GM12878 (cell line): ENCODE results near the gene MMD2. TPM values are rescaled to one million over a fixed set of nuclear protein-coding genes. Genes with fewer than 3 reads are reported as not detected.

ENCODE experiments used
- ATAC-seq: fragments of 200-7000 bp; cut with Tn5 transposase; 3 replicates; pipeline ENCODE4 v1.9.1; 2020; ENCODE audit warnings: mild to moderate bottlenecking, moderate library complexity
- BruUV-seq: library from RNA; stranded (reverse); fragments of 400-500 nt; replicated peaks from 2 replicates; lab custom pipeline; 2021; lab: Mats Ljungman, UMichigan
- CTCF ChIA-PET: fragments of 300-600 bp; sonication (Branson Sonifier 250); formaldehyde crosslinking; extraction: SDS; loops from one replicate; lab custom pipeline; 2021; ENCODE audit warnings: inconsistent platforms; lab: Yijun Ruan, JAX
- POLR2A ChIA-PET: fragments of 350-600 bp; formaldehyde crosslinking; extraction: SDS; loops from one replicate; lab custom pipeline; 2021; ENCODE audit warnings: inconsistent platforms; lab: Charles Lee
- RAD21 ChIA-PET: fragments of 300-600 bp; sonication (Branson Sonifier 250); formaldehyde crosslinking; loops from one replicate; lab custom pipeline; 2023; ENCODE audit warnings: antibody characterized with exemption; ENCODE audit not compliant: unreplicated experiment; lab: Charles Lee
- SMC1A ChIA-PET: fragments of 300-600 bp; sonication (Branson Sonifier 250); formaldehyde crosslinking; loops from one replicate; lab custom pipeline; 2023; ENCODE audit not compliant: unreplicated experiment, uncharacterized antibody; lab: Charles Lee
- DNase-seq: peaks from one replicate; pipeline ENCODE4 v3.0.0-alpha.2; 2011; ENCODE audit warnings: low read depth, low spot score
- FAIRE-seq: peaks from 3 replicates; lab custom pipeline; 2011; peaks lifted over from hg19 to GRCh38; lab: Jason Lieb, UNC
- H2AFZ ChIP-seq: 2 replicates; pipeline ENCODE4 v1.6.0; 2011; ENCODE audit warnings: low read depth, low read length, control low read depth; ENCODE audit not compliant: control insufficient read depth
- H3K27ac ChIP-seq: 2 replicates; pipeline ENCODE4 v1.5.1; 2011; ENCODE audit warnings: control low read depth; ENCODE audit not compliant: control insufficient read depth, insufficient read depth
- H3K27me3 ChIP-seq, 2 experiments: replicated peaks in 1 of 2; 2 replicates each; pipeline versions ENCODE4 v1.6.0 to v1.6.1; 2011; ENCODE audit warnings: low read length in 1 of 2; ENCODE audit not compliant: control insufficient read depth in 2 of 2, insufficient read depth in 2 of 2
- H3K36me3 ChIP-seq, 2 experiments: 2 replicates each; pipeline ENCODE4 v1.5.1; 2011; ENCODE audit warnings: low read length in 1 of 2; ENCODE audit not compliant: control insufficient read depth in 2 of 2, insufficient read depth in 2 of 2
- H3K4me1 ChIP-seq: 2 replicates; pipeline ENCODE4 v1.6.1; 2011; ENCODE audit warnings: mild to moderate bottlenecking, low read length, moderate library complexity, mixed read lengths; ENCODE audit not compliant: control insufficient read depth, insufficient read depth
- H3K4me2 ChIP-seq: 2 replicates; pipeline ENCODE4 v1.6.0; 2011; ENCODE audit warnings: control low read depth; ENCODE audit not compliant: control insufficient read depth, insufficient read depth
- H3K4me3 ChIP-seq: fragments of 200-600 bp; sonication (generic); 2 replicates; pipeline ENCODE4 v1.5.1; 2016
- H3K79me2 ChIP-seq: 2 replicates; pipeline ENCODE4 v1.6.0; 2011; ENCODE audit warnings: low read length; ENCODE audit not compliant: control insufficient read depth, insufficient read depth
- H3K9ac ChIP-seq: 2 replicates; pipeline ENCODE4 v1.8.0; 2011; ENCODE audit warnings: low read length, control low read depth, mixed read lengths; ENCODE audit not compliant: control insufficient read depth, insufficient read depth
- H3K9me3 ChIP-seq: replicated peaks from 3 replicates; pipeline ENCODE4 v1.5.1; 2011; ENCODE audit warnings: mild to moderate bottlenecking, low read length; ENCODE audit not compliant: control insufficient read depth, insufficient read depth
- H4K20me1 ChIP-seq: 2 replicates; pipeline ENCODE4 v1.6.0; 2011; ENCODE audit not compliant: control insufficient read depth, insufficient read depth
- ATF3 ChIP-seq: IDR thresholded peaks from 2 replicates; pipeline ENCODE4 v1.6.1; 2011; ENCODE audit warnings: low read depth, mild to moderate bottlenecking, low read length, moderate library complexity, borderline replicate concordance; ENCODE audit errors: extremely low read depth
- BMI1 ChIP-seq: fragments of 450-650 bp; IDR thresholded peaks from 2 replicates; pipeline ENCODE4 v1.6.1; 2016; ENCODE audit warnings: mild to moderate bottlenecking, moderate library complexity, borderline replicate concordance
- CEBPZ ChIP-seq: fragments of 150-350 bp; IDR thresholded peaks from 2 replicates; pipeline ENCODE4 v1.6.1; 2016; ENCODE audit warnings: low read depth, low read length
- EED ChIP-seq: sonication (generic); IDR thresholded peaks from 2 replicates; pipeline ENCODE4 v1.6.1; 2016; ENCODE audit warnings: antibody characterized with exemption, low read depth
- FOXK2 ChIP-seq: fragments of 450-650 bp; IDR thresholded peaks from 2 replicates; pipeline ENCODE4 v1.6.1; 2017; ENCODE audit warnings: mild to moderate bottlenecking, moderate library complexity
- GABPA ChIP-seq: IDR thresholded peaks from 2 replicates; pipeline ENCODE4 v1.6.1; 2014; ENCODE audit warnings: antibody characterized with exemption, low read depth, mild to moderate bottlenecking, inconsistent platforms
- HDGF ChIP-seq: fragments of 450-650 bp; IDR thresholded peaks from 2 replicates; pipeline ENCODE4 v1.6.1; 2016; ENCODE audit warnings: antibody characterized with exemption
- NFYA ChIP-seq: IDR thresholded peaks from 2 replicates; pipeline ENCODE4 v1.6.1; 2011; ENCODE audit warnings: low read depth, mild to moderate bottlenecking, low read length, improper control_type of control experiment, borderline replicate concordance
- NFYB ChIP-seq: IDR thresholded peaks from 2 replicates; pipeline ENCODE4 v1.6.1; 2011; ENCODE audit warnings: low read depth, mild to moderate bottlenecking, low read length, improper control_type of control experiment, moderate library complexity; ENCODE audit not compliant: insufficient read depth
- NKRF ChIP-seq: fragments of 450-650 bp; conservative IDR thresholded peaks from 2 replicates; pipeline ENCODE4 v1.6.1; 2017; ENCODE audit warnings: mild to moderate bottlenecking, moderate library complexity
- PML ChIP-seq: IDR thresholded peaks from 2 replicates; pipeline ENCODE4 v1.6.1; 2012; ENCODE audit warnings: low read length, inconsistent platforms
- SIN3A ChIP-seq: IDR thresholded peaks from 2 replicates; pipeline ENCODE4 v1.6.1; 2012; ENCODE audit warnings: low read depth, low read length, improper control_type of control experiment
- ZNF274 ChIP-seq: IDR thresholded peaks from one replicate; pipeline ENCODE4 v1.8.0; 2011; ENCODE audit not compliant: insufficient read length, insufficient read depth
- ZNF622 ChIP-seq: fragments of 450-650 bp; IDR thresholded peaks from 2 replicates; pipeline ENCODE4 v1.6.1; 2017; ENCODE audit warnings: mild to moderate bottlenecking, inconsistent platforms
- WGBS: methylation state at CpG from one replicate; pipeline ENCODE4 v1.1.6; 2016; ENCODE audit warnings: low lambda C conversion rate; ENCODE audit not compliant: insufficient replicate concordance, insufficient coverage; ENCODE audit errors: missing lambda C conversion rate; 5-methylcytosine and 5-hydroxymethylcytosine counted together
- in situ Hi-C: fragments of 300-500 bp; cut with MboI; formaldehyde crosslinking; loops from 9 replicates; pipeline ENCODE4 v1.14.3; 2018; ENCODE audit warnings: mixed read lengths
- intact Hi-C: fragments of 100-400 bp; cut with micrococcal nuclease; formaldehyde crosslinking; loops from one replicate; pipeline ENCODE4 v1.14.2; 2022; ENCODE audit not compliant: unreplicated experiment
- polyA plus RNA-seq, 11 experiments: library from polyadenylated mRNA; depleted of rRNA in 4 of 11; unstranded in 6 of 11; stranded (reverse) in 5 of 11; fragments of >200 nt; fragmentation: Nextera tagmentation in 4 of 11; fragmentation: Illumina TruSeq in 1 of 11; extraction: Ambion mirVana in 4 of 11; extraction: Trizol in 1 of 11; gene quantifications; 1 replicate in 1 of 11; 2 replicates in 10 of 11; pipeline versions ENCODE4 v1.2.1 to v1.2.3, GENCODE V29; 2011 to 2016; ENCODE audit warnings: inconsistent platforms in 2 of 11, missing spikeins in 2 of 11, low read depth in 1 of 11
- total RNA-seq, 4 experiments: library from RNA; depleted of rRNA in 3 of 4; stranded (reverse); fragments of >200 nt in 3 of 4; fragmentation: Illumina TruSeq in 1 of 4; extraction: Trizol in 1 of 4; gene quantifications; 2 replicates each; pipeline versions ENCODE4 v1.2.1 to v1.2.3, GENCODE V29; 2013 to 2021
- TF ChIP-seq, protein P1 (sequence below): fragments of 450-650 bp; IDR thresholded peaks from 2 replicates; pipeline ENCODE4 v1.6.1; 2016; ENCODE audit warnings: mild to moderate bottlenecking, moderate library complexity, borderline replicate concordance

Gene MMD2
- total and polyA plus RNA-seq, 10 of the 15 experiments (the other 5 are each of a cell fraction or from before 2014, with no cell fraction given): not detected

- Histone ChIP-seq H3K4me1 (no peaks in the 10 kb centered on the region), H3K27me3 (peaks cover 3% of the 10 kb centered on the region in 2 experiments; a peak in 3 of 4 replicates), H3K4me2 (no peak overlapping the region), H2AFZ (no peak overlapping the region), H3K9ac (no peak overlapping the region), H3K27ac (no peak overlapping the region), H3K9me3 (no peaks in the 10 kb centered on the region), H3K79me2 (no peaks in the 10 kb centered on the region), H3K4me3 (no peak overlapping the region), H4K20me1 (no peaks in the 10 kb centered on the region), H3K36me3 (no peaks in the 10 kb centered on the region)
- CTCF ChIA-PET: no interaction called here
- FAIRE-seq (no peak), ATAC-seq (no peak), DNase-seq (no peak)
- RAD21 ChIA-PET: no interaction called here
- SMC1A ChIA-PET: no interaction called here
- in situ Hi-C loops (no loop called here), intact Hi-C loops (no loop called here)
- POLR2A ChIA-PET: no interaction called here
- BruUV-seq: no TSS peak
- WGBS: 59% methylated on average over 27 of the region's 27 CpGs
- TF ChIP-seq ATF3 (no peak), NFYA (no peak), HDGF (no peak), EED (no peak), BMI1 (no peak), SIN3A (no peak), NKRF (no peak), FOXK2 (no peak), GABPA (no peak), NFYB (no peak), CEBPZ (no peak), ZNF622 (no peak), ZNF274 (no peak), PML (no peak)
- TF ChIP-seq, protein P1, sequence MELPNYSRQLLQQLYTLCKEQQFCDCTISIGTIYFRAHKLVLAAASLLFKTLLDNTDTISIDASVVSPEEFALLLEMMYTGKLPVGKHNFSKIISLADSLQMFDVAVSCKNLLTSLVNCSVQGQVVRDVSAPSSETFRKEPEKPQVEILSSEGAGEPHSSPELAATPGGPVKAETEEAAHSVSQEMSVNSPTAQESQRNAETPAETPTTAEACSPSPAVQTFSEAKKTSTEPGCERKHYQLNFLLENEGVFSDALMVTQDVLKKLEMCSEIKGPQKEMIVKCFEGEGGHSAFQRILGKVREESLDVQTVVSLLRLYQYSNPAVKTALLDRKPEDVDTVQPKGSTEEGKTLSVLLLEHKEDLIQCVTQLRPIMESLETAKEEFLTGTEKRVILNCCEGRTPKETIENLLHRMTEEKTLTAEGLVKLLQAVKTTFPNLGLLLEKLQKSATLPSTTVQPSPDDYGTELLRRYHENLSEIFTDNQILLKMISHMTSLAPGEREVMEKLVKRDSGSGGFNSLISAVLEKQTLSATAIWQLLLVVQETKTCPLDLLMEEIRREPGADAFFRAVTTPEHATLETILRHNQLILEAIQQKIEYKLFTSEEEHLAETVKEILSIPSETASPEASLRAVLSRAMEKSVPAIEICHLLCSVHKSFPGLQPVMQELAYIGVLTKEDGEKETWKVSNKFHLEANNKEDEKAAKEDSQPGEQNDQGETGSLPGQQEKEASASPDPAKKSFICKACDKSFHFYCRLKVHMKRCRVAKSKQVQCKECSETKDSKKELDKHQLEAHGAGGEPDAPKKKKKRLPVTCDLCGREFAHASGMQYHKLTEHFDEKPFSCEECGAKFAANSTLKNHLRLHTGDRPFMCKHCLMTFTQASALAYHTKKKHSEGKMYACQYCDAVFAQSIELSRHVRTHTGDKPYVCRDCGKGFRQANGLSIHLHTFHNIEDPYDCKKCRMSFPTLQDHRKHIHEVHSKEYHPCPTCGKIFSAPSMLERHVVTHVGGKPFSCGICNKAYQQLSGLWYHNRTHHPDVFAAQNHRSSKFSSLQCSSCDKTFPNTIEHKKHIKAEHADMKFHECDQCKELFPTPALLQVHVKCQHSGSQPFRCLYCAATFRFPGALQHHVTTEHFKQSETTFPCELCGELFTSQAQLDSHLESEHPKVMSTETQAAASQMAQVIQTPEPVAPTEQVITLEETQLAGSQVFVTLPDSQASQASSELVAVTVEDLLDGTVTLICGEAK: no peak
These were observed 79.4 kb downstream of the MMD2 start for GRCh38 chr7:4879396-4880081.
